GM12892 (cell line): ENCODE data around the gene AKT1S1. TPM values are rescaled to one million over a fixed set of nuclear protein-coding genes. Genes with fewer than 3 reads are reported as not detected.
A peak's percentile ranks its signal among the peaks of the same experiment; 100 is the strongest.
"Not testable (repeated sequence)": the region's sequence is repeated elsewhere in the genome, so short reads cannot be mapped to it uniquely, and the experiment has no call there.

ENCODE experiments used
- DNase-seq: peaks from one replicate; pipeline ENCODE4 v3.0.0; 2011; ENCODE audit not compliant: insufficient read length
- FAIRE-seq: peaks from 2 replicates; lab custom pipeline; 2011; peaks lifted over from hg19 to GRCh38; lab: Jason Lieb, UNC
- POLR2A ChIP-seq: IDR thresholded peaks from 2 replicates; pipeline ENCODE4 v1.6.1; 2011; ENCODE audit warnings: low read depth, low read length, control low read depth
- POLR2AphosphoS5 ChIP-seq: IDR thresholded peaks from 2 replicates; pipeline ENCODE4 v1.6.1; 2011; ENCODE audit warnings: low read depth, low read length, control low read depth
- TAF1 ChIP-seq: IDR thresholded peaks from 2 replicates; pipeline ENCODE4 v1.6.1; 2011; ENCODE audit warnings: low read depth, mild to moderate bottlenecking, control low read depth, low read length, borderline replicate concordance
- polyA plus RNA-seq: library from polyadenylated mRNA; unstranded; fragments of >200 nt; gene quantifications from one replicate; pipeline ENCODE4 v1.2.1, GENCODE V29; 2012; ENCODE audit warnings: missing spikeins, inconsistent platforms; ENCODE audit not compliant: missing spikeins

AKT1S1 gene
- 11.7 TPM for polyA plus RNA-seq

- TF ChIP-seq POLR2AphosphoS5 (no peak; the same call in 1 of the 2 replicates), TAF1 (no peak), POLR2A (peak; percentile 57)
- DNase-seq (peak; percentile 96), FAIRE-seq (peak; percentile 99)
These were observed at the start of gene AKT1S1, which contains the start of gene TBC1D17 for GRCh38 chr19:49877020-49877878. AKT1S1 (minus strand) TSS chr19:49877355; CDS start chr19:49873295, 4,060 bp downstream. TBC1D17 (plus strand) TSS chr19:49877702; CDS start chr19:49877724, 22 bp downstream.

- TF ChIP-seq TAF1: no peak
- no peak for TF ChIP-seq POLR2AphosphoS5
- no peak for TF ChIP-seq POLR2A
- no peak for DNase-seq
- no peak for FAIRE-seq
These were observed 49.4 kb upstream of the AKT1S1 start for GRCh38 chr19:49926515-49926914.

- TF ChIP-seq POLR2AphosphoS5: no peak
- TF ChIP-seq TAF1: no peak
- no peak for TF ChIP-seq POLR2A
- DNase-seq (no peak), FAIRE-seq (no peak)
These were observed 48.3 kb upstream of the AKT1S1 start for GRCh38 chr19:49925486-49925885.

- not testable (repeated sequence) for FAIRE-seq, DNase-seq
These were observed 47.7 kb upstream of the AKT1S1 start for GRCh38 chr19:49924881-49925210.

GRCh38 chr19:49924004-49924880 is 47.1 kb upstream of the AKT1S1 start:
- DNase-seq (no peak), FAIRE-seq (peak; percentile 69)
- TF ChIP-seq POLR2A: peak; percentile 27; the same call in 1 of the 2 replicates
- no peak for TF ChIP-seq TAF1

GRCh38 chr19:49923055-49924003 is 46.2 kb upstream of the AKT1S1 start:
- DNase-seq (no peak), FAIRE-seq (no peak)
- TF ChIP-seq POLR2AphosphoS5: no peak
- TF ChIP-seq TAF1: no peak
- no peak; the same call in 1 of the 2 replicates for TF ChIP-seq POLR2A

- FAIRE-seq: no peak
- TF ChIP-seq POLR2A (no peak), TAF1 (no peak), POLR2AphosphoS5 (no peak)
These were observed 45.0 kb upstream of the AKT1S1 start for GRCh38 chr19:49921871-49922795.

GRCh38 chr19:49920624-49921363 is 43.6 kb upstream of the AKT1S1 start:
- DNase-seq (no peak), FAIRE-seq (peak; percentile 75)

More at GRCh38 chr19:49921871-49922795, 45.0 kb upstream of the AKT1S1 start:
- no peak for DNase-seq

GRCh38 chr19:49918089-49918488 is 40.9 kb upstream of the AKT1S1 start:
- no peak for TF ChIP-seq TAF1
- no peak for TF ChIP-seq POLR2A
- TF ChIP-seq POLR2AphosphoS5: no peak
- peak; percentile 33 for FAIRE-seq
- no peak for DNase-seq

More at GRCh38 chr19:49920624-49921363, 43.6 kb upstream of the AKT1S1 start:
- TF ChIP-seq POLR2AphosphoS5: no peak
- no peak for TF ChIP-seq TAF1
- TF ChIP-seq POLR2A: no peak
